Panc1 (cell line): ENCODE data around the gene RAPGEF1.

ENCODE experiments used
- POLR2AphosphoS5 ChIP-seq: IDR thresholded peaks from 2 replicates; pipeline ENCODE4 v1.6.1; 2012; ENCODE audit warnings: mild to moderate bottlenecking, low read depth, low read length, moderate library complexity
- SIN3A ChIP-seq: IDR thresholded peaks from 2 replicates; pipeline ENCODE4 v1.6.1; 2012; ENCODE audit warnings: low read depth, mild to moderate bottlenecking, low read length, moderate library complexity, borderline replicate concordance; ENCODE audit not compliant: insufficient read depth
- TCF7L2 ChIP-seq: IDR thresholded peaks from 2 replicates; pipeline ENCODE4 v1.6.1; 2011; ENCODE audit warnings: mild to moderate bottlenecking, low read depth, low read length, inconsistent platforms
- TF ChIP-seq, protein P1 (sequence below): fragments of 450-650 bp; IDR thresholded peaks from 2 replicates; pipeline ENCODE4 v1.5.1; 2017; ENCODE audit warnings: mild to moderate bottlenecking
- TF ChIP-seq, protein P2 (sequence below), 2 experiments: IDR thresholded peaks; 2 replicates each; pipeline ENCODE4 v1.6.1; 2011 to 2012; ENCODE audit warnings: low read depth in 2 of 2, control low read depth in 1 of 2, low read length in 1 of 2, mild to moderate bottlenecking in 1 of 2, moderate library complexity in 1 of 2; ENCODE audit not compliant: insufficient read depth in 1 of 2

DNA sequence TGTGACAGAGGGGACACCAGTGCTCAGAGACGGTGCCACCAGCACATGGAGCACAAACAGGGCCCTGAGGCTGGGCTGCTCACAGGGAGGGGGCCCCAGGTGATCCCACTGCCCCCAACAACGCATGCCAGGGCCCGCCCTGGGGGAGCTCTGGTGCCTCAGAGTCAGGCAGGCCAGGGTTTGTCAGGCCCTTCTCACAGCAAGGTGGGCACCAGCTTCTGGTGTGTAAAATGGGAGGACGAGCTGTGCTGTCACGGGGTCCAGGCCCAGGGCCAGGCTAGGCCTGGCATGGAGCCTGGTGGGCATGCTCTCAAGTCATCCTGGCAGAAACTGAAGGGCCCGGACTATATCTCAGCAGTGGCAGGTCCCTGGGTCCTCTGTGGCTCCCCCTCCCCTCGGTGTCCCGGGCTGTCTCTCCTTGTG, 160.1 kb downstream of the RAPGEF1 start:
- TF ChIP-seq, protein P1, sequence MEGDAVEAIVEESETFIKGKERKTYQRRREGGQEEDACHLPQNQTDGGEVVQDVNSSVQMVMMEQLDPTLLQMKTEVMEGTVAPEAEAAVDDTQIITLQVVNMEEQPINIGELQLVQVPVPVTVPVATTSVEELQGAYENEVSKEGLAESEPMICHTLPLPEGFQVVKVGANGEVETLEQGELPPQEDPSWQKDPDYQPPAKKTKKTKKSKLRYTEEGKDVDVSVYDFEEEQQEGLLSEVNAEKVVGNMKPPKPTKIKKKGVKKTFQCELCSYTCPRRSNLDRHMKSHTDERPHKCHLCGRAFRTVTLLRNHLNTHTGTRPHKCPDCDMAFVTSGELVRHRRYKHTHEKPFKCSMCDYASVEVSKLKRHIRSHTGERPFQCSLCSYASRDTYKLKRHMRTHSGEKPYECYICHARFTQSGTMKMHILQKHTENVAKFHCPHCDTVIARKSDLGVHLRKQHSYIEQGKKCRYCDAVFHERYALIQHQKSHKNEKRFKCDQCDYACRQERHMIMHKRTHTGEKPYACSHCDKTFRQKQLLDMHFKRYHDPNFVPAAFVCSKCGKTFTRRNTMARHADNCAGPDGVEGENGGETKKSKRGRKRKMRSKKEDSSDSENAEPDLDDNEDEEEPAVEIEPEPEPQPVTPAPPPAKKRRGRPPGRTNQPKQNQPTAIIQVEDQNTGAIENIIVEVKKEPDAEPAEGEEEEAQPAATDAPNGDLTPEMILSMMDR, result no peak
- TF ChIP-seq, protein P2, sequence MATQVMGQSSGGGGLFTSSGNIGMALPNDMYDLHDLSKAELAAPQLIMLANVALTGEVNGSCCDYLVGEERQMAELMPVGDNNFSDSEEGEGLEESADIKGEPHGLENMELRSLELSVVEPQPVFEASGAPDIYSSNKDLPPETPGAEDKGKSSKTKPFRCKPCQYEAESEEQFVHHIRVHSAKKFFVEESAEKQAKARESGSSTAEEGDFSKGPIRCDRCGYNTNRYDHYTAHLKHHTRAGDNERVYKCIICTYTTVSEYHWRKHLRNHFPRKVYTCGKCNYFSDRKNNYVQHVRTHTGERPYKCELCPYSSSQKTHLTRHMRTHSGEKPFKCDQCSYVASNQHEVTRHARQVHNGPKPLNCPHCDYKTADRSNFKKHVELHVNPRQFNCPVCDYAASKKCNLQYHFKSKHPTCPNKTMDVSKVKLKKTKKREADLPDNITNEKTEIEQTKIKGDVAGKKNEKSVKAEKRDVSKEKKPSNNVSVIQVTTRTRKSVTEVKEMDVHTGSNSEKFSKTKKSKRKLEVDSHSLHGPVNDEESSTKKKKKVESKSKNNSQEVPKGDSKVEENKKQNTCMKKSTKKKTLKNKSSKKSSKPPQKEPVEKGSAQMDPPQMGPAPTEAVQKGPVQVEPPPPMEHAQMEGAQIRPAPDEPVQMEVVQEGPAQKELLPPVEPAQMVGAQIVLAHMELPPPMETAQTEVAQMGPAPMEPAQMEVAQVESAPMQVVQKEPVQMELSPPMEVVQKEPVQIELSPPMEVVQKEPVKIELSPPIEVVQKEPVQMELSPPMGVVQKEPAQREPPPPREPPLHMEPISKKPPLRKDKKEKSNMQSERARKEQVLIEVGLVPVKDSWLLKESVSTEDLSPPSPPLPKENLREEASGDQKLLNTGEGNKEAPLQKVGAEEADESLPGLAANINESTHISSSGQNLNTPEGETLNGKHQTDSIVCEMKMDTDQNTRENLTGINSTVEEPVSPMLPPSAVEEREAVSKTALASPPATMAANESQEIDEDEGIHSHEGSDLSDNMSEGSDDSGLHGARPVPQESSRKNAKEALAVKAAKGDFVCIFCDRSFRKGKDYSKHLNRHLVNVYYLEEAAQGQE (IDR thresholded peaks at IDR 0.05; ENCODE audit: insufficient read depth in 1 of 2, low read depth in 2 of 2, low read length in 1 of 2), result no peak
- TF ChIP-seq POLR2AphosphoS5 (no peak), SIN3A (no peak), TCF7L2 (no peak)
